GM23248 (cell line): Measurements from ENCODE around the gene KCNH6.

Experiments used
- EZH2 ChIP-seq: fragments of 200-600 bp; sonication (generic); IDR thresholded peaks from 2 replicates; pipeline ENCODE4 v1.6.1; 2018; ENCODE audit warnings: antibody characterized with exemption, mild to moderate bottlenecking; ENCODE audit not compliant: insufficient read depth, poor library complexity, severe bottlenecking
- EZH2phosphoT487 ChIP-seq: fragments of 200-600 bp; sonication (generic); IDR thresholded peaks from 2 replicates; pipeline ENCODE4 v1.6.1; 2018; ENCODE audit warnings: antibody characterized with exemption, moderate library complexity, mild to moderate bottlenecking, low read depth; ENCODE audit not compliant: insufficient read depth

GRCh38 chr17:63540590-63540989, 17.4 kb downstream of the KCNH6 start:
- no peak for TF ChIP-seq EZH2phosphoT487
- no peak for TF ChIP-seq EZH2
